HepG2 (cell line): Measurements from ENCODE around the gene TBC1D1. TPM values are rescaled to one million over a fixed set of nuclear protein-coding genes. Genes with fewer than 3 reads are reported as not detected.

Experiments
- ATAC-seq: fragments of 200-7000 bp; cut with Tn5 transposase; 3 replicates; pipeline ENCODE4 v1.9.1; 2020; ENCODE audit warnings: mild to moderate bottlenecking, moderate library complexity
- BruUV-seq: library from RNA; stranded (reverse); fragments of 400-500 nt; replicated peaks from 2 replicates; lab custom pipeline; 2021; lab: Mats Ljungman, UMichigan
- CTCF ChIA-PET: fragments of 300-600 bp; formaldehyde crosslinking; extraction: SDS; loops from one replicate; lab custom pipeline; 2021; ENCODE audit warnings: low total read pairs, inconsistent platforms, low intra/inter-chr PET ratio; lab: Yijun Ruan, JAX
- POLR2A ChIA-PET: fragments of 350-600 bp; sonication (Branson Sonifier 250); formaldehyde crosslinking; loops from one replicate; lab custom pipeline; 2020; ENCODE audit warnings: antibody characterized with exemption, inconsistent platforms; lab: Yijun Ruan, JAX
- DNase-seq: peaks from one replicate; pipeline ENCODE4 v3.0.0-alpha.2; 2015; ENCODE audit warnings: low spot score
- FAIRE-seq: peaks from 3 replicates; lab custom pipeline; 2011; peaks lifted over from hg19 to GRCh38; lab: Jason Lieb, UNC
- H2AFZ ChIP-seq: one replicate; pipeline ENCODE4 v1.6.1; 2011; ENCODE audit warnings: low read length, inconsistent platforms
- H3K27ac ChIP-seq: fragments of 300-600 bp; 3 replicates; pipeline ENCODE4 v1.8.0; 2011; ENCODE audit warnings: mixed run types, mild to moderate bottlenecking, mixed read lengths, low read length, inconsistent platforms; ENCODE audit not compliant: insufficient read depth; ENCODE audit errors: extremely low read length
- H3K27me3 ChIP-seq, 2 experiments: fragments of 200-600 bp in 1 of 2; 2 replicates in 1 of 2; 3 replicates in 1 of 2; pipeline versions ENCODE4 v1.6.0 to v1.8.0; 2011; ENCODE audit warnings: low read length in 2 of 2, mild to moderate bottlenecking in 2 of 2, moderate library complexity in 2 of 2, inconsistent platforms in 1 of 2; ENCODE audit not compliant: insufficient read depth in 2 of 2, control insufficient read depth in 1 of 2
- H3K36me3 ChIP-seq, 2 experiments: fragments of 200-600 bp in 1 of 2; replicated peaks in 1 of 2; 2 replicates in 1 of 2; 3 replicates in 1 of 2; pipeline versions ENCODE4 v1.5.1 to v1.8.0; 2011; ENCODE audit warnings: low read length in 2 of 2, inconsistent platforms in 1 of 2; ENCODE audit not compliant: insufficient read depth in 2 of 2, control insufficient read depth in 1 of 2
- H3K4me1 ChIP-seq: 2 replicates; pipeline ENCODE4 v1.5.1; 2012; ENCODE audit warnings: low read length, inconsistent platforms; ENCODE audit not compliant: insufficient read depth
- H3K4me2 ChIP-seq: 2 replicates; pipeline ENCODE4 v1.6.0; 2011; ENCODE audit warnings: low read depth, low read length, inconsistent platforms
- H3K4me3 ChIP-seq, 3 experiments: fragments of 200-600 bp in 1 of 3; sonication (generic), shearing (Covaris generic) in 1 of 3; replicated peaks in 1 of 3; 2 replicates each; pipeline ENCODE4 v1.5.1; 2011 to 2016; ENCODE audit warnings: low read length in 3 of 3, inconsistent platforms in 2 of 3, low read depth in 2 of 3, mild to moderate bottlenecking in 2 of 3, control low read depth in 1 of 3, mixed read lengths in 1 of 3; ENCODE audit not compliant: insufficient read depth in 1 of 3
- H3K79me2 ChIP-seq: one replicate; pipeline ENCODE4 v1.6.1; 2011; ENCODE audit warnings: low read length, inconsistent platforms; ENCODE audit not compliant: insufficient read depth
- H3K9ac ChIP-seq: 2 replicates; pipeline ENCODE4 v1.6.0; 2011; ENCODE audit warnings: mild to moderate bottlenecking, low read depth, low read length, inconsistent platforms; ENCODE audit not compliant: insufficient read depth
- H3K9me3 ChIP-seq: 2 replicates; pipeline ENCODE4 v1.5.1; 2012; ENCODE audit warnings: mild to moderate bottlenecking, low read length
- H4K20me1 ChIP-seq: 2 replicates; pipeline ENCODE4 v1.6.0; 2011; ENCODE audit warnings: inconsistent platforms, mild to moderate bottlenecking, low read length, moderate library complexity; ENCODE audit not compliant: insufficient read depth
- BHLHE40 ChIP-seq: IDR thresholded peaks from 2 replicates; pipeline ENCODE4 v1.6.1; 2011; ENCODE audit warnings: low read length, improper control_type of control experiment
- CREB3 ChIP-seq: sonication (generic); formaldehyde crosslinking; IDR thresholded peaks from 2 replicates; pipeline ENCODE4 v1.5.0; 2020; ENCODE audit warnings: missing genetic modification reagents
- CREBL2 ChIP-seq: sonication (generic); formaldehyde crosslinking; IDR thresholded peaks from 2 replicates; pipeline ENCODE4 v1.8.1; 2023; ENCODE audit warnings: missing genetic modification reagents, mild to moderate bottlenecking, borderline replicate concordance
- CTCF ChIP-seq: sonication (generic); formaldehyde crosslinking; IDR thresholded peaks from 2 replicates; pipeline ENCODE4 v1.5.0; 2020; ENCODE audit warnings: mild to moderate bottlenecking, missing genetic modification reagents, moderate library complexity
- NR2F1 ChIP-seq, 2 experiments: fragments of 450-650 bp in 1 of 2; formaldehyde crosslinking in 1 of 2; IDR thresholded peaks; 2 replicates each; pipeline versions ENCODE4 v1.5.0 to v1.6.1; 2016 to 2020; ENCODE audit warnings: mild to moderate bottlenecking in 1 of 2, missing compliant biosample characterization in 1 of 2, missing genetic modification reagents in 1 of 2, moderate library complexity in 1 of 2
- NR2F6 ChIP-seq, 2 experiments: IDR thresholded peaks; 2 replicates each; pipeline ENCODE4 v1.6.1; 2016; ENCODE audit warnings: antibody characterized with exemption in 1 of 2, mild to moderate bottlenecking in 1 of 2
- RAD21 ChIP-seq: fragments of 450-650 bp; formaldehyde crosslinking; IDR thresholded peaks from 2 replicates; pipeline ENCODE4 v1.5.0; 2020; ENCODE audit warnings: mild to moderate bottlenecking
- SMC3 ChIP-seq: IDR thresholded peaks from 2 replicates; pipeline ENCODE4 v1.6.1; 2011; ENCODE audit warnings: low read length, improper control_type of control experiment
- STAG1 ChIP-seq: sonication (generic); formaldehyde crosslinking; IDR thresholded peaks from 2 replicates; pipeline ENCODE4 v1.4.0; 2020; ENCODE audit warnings: missing genetic modification reagents
- TOE1 ChIP-seq: sonication (generic); formaldehyde crosslinking; IDR thresholded peaks from 2 replicates; pipeline ENCODE4 v1.4.0; 2020; ENCODE audit warnings: mild to moderate bottlenecking, missing genetic modification reagents
- ZGPAT ChIP-seq: IDR thresholded peaks from 2 replicates; pipeline ENCODE4 v1.6.1; 2016; ENCODE audit warnings: mild to moderate bottlenecking
- WGBS: methylation state at CpG from one replicate; pipeline ENCODE4 v1.1.6; 2017; ENCODE audit warnings: low lambda C conversion rate; 5-methylcytosine and 5-hydroxymethylcytosine counted together
- in situ Hi-C: cut with HindIII; loops from 2 replicates; pipeline ENCODE4 v1.10.0; 2017; ENCODE audit warnings: low pct_unique_long_range_greater_than_20kb; ENCODE audit not compliant: extremely low pct_ligation_motif_present
- intact Hi-C: fragments of 100-400 bp; cut with micrococcal nuclease; formaldehyde crosslinking; loops from one replicate; pipeline ENCODE4 v1.10.0; 2022; ENCODE audit not compliant: unreplicated experiment
- polyA plus RNA-seq, 8 experiments: library from polyadenylated mRNA; depleted of rRNA in 3 of 8; stranded (reverse) in 7 of 8; unstranded in 1 of 8; fragments of >200 nt; fragmentation: Illumina TruSeq in 4 of 8; extraction: Trizol in 4 of 8; gene quantifications; 2 replicates each; pipeline versions ENCODE4 v1.2.1 to v1.2.3, GENCODE V29; 2011 to 2016; ENCODE audit warnings: low read depth in 4 of 8, missing spikeins in 1 of 8, mixed read lengths in 1 of 8; ENCODE audit not compliant: insufficient read depth in 1 of 8
- total RNA-seq, 5 experiments: library from RNA; depleted of rRNA; stranded (reverse); fragments of >200 nt; fragmentation: Illumina TruSeq; extraction: Trizol; gene quantifications; 2 replicates each; pipeline ENCODE4 v1.2.3, GENCODE V29; 2016; ENCODE audit warnings: low read depth in 1 of 5

The TBC1D1 gene
- total and polyA plus RNA-seq, 2 of the 13 experiments (the other 11 are each of a cell fraction or from before 2014, with no cell fraction given), result 37.3 to 62.8 TPM

- TF ChIP-seq NR2F6 (IDR thresholded peaks at IDR 0.05) (peak; percentile 48), NR2F6 (CRISPR knock-in tag; IDR thresholded peaks at IDR 0.05) (no peak), CREBL2 (CRISPR knock-in tag) (no peak), SMC3 (peak; percentile 77), BHLHE40 (no peak), TOE1 (CRISPR knock-in tag) (no peak), CREB3 (CRISPR knock-in tag) (no peak), CTCF (CRISPR knock-in tag) (peak; percentile 59), STAG1 (CRISPR knock-in tag) (peak; percentile 74), ZGPAT (0 out of 2 replicates have a peak, but pooled peaks have one; percentile 27), NR2F1 (CRISPR knock-in tag; IDR thresholded peaks at IDR 0.05) (peak in 1 of 2 experiments; percentile 44; a peak in 1 of 4 replicates), RAD21 (CRISPR knock-in tag) (peak; percentile 54; the same call in 1 of the 2 replicates)
- Histone ChIP-seq H3K4me2 (no peak overlapping the region), H3K9me3 (no peaks in the 10 kb centered on the region), H3K36me3 (0 out of 5 replicates have a peak, but pooled peaks cover 0 to 4% of the 10 kb centered on the region in 2 experiments), H3K79me2 (no peaks in the 10 kb centered on the region), H3K27ac (no peak overlapping the region), H3K27me3 (no peaks in the 10 kb centered on the region), H2AFZ (no peak overlapping the region), H3K4me1 (peaks cover 21% of the 10 kb centered on the region), H4K20me1 (no peaks in the 10 kb centered on the region), H3K9ac (no peak overlapping the region), H3K4me3 (no peak overlapping the region)
- DNase-seq (peak; percentile 66), ATAC-seq (no peak), FAIRE-seq (peak; percentile 42)
- intact Hi-C loops (loop anchor here (1.0 to 5.0 kb wide), 4 partner anchors 210 to 583 kb away; a partner anchor contains a TSS), in situ Hi-C loops (loop anchor here (5.0 kb wide), 1 partner anchor 233 kb away; no protein-coding TSS in a partner anchor)
- POLR2A ChIA-PET, result no interaction called here
- CTCF ChIA-PET, result interaction anchor here (1.3 to 4.9 kb wide), 2 partner anchors 232 to 432 kb away, joined by 4 to 24 read pairs; no protein-coding TSS in a partner anchor
- no TSS peak for BruUV-seq
- 67% methylated on average over 11 of the region's 11 CpGs for WGBS
Observed at GRCh38 chr4:38034986-38035882, 144.3 kb downstream of the TBC1D1 start.
